ENCODE results near the gene ADGRA3.

DNA sequence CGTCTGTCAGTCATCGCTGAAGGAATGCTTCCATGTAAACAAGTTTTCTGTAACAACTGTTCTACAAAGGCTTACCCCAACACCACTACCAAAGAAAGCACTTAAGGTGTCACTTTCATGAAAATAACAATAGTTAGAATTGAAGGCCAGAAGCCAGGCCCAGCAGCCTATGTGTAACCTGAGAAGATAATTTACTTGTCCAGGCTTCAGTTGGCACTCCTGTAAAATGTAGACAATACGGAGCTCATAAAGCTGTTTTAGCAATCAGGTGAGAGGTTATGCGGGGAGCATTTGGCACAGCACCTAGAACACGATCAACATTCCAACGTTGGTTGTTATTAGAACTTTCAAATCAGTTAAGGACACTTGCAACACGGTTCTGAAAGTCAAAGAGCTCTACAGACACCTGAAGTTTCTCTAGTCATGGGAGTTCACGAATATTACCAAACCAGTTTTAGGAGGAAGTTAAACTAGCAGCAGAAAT, 15.7 kb downstream of the ADGRA3 start:
- TF ChIP-seq POLR2AphosphoS5 (IDR thresholded peaks at IDR 0.05) (no peak), POLR2A (IDR thresholded peaks at IDR 0.05) (no peak)
- TF ChIP-seq, protein P1, sequence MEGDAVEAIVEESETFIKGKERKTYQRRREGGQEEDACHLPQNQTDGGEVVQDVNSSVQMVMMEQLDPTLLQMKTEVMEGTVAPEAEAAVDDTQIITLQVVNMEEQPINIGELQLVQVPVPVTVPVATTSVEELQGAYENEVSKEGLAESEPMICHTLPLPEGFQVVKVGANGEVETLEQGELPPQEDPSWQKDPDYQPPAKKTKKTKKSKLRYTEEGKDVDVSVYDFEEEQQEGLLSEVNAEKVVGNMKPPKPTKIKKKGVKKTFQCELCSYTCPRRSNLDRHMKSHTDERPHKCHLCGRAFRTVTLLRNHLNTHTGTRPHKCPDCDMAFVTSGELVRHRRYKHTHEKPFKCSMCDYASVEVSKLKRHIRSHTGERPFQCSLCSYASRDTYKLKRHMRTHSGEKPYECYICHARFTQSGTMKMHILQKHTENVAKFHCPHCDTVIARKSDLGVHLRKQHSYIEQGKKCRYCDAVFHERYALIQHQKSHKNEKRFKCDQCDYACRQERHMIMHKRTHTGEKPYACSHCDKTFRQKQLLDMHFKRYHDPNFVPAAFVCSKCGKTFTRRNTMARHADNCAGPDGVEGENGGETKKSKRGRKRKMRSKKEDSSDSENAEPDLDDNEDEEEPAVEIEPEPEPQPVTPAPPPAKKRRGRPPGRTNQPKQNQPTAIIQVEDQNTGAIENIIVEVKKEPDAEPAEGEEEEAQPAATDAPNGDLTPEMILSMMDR (IDR thresholded peaks at IDR 0.05): no peak
